GM12892 (cell line): ENCODE data around the gene SDF4.

Source experiments
- DNase-seq: peaks from one replicate; pipeline ENCODE4 v3.0.0; 2011; ENCODE audit not compliant: insufficient read length
- FAIRE-seq: peaks from 2 replicates; lab custom pipeline; 2011; peaks lifted over from hg19 to GRCh38; lab: Jason Lieb, UNC
- POLR2A ChIP-seq: IDR thresholded peaks from 2 replicates; pipeline ENCODE4 v1.6.1; 2011; ENCODE audit warnings: low read depth, low read length, control low read depth
- POLR2AphosphoS5 ChIP-seq: IDR thresholded peaks from 2 replicates; pipeline ENCODE4 v1.6.1; 2011; ENCODE audit warnings: low read depth, low read length, control low read depth
- TAF1 ChIP-seq: IDR thresholded peaks from 2 replicates; pipeline ENCODE4 v1.6.1; 2011; ENCODE audit warnings: low read depth, mild to moderate bottlenecking, control low read depth, low read length, borderline replicate concordance

SDF4 gene

GRCh38 chr1:1239227-1239613 lies 7.4 kb upstream of the SDF4 start:
- no peak for FAIRE-seq

DNA sequence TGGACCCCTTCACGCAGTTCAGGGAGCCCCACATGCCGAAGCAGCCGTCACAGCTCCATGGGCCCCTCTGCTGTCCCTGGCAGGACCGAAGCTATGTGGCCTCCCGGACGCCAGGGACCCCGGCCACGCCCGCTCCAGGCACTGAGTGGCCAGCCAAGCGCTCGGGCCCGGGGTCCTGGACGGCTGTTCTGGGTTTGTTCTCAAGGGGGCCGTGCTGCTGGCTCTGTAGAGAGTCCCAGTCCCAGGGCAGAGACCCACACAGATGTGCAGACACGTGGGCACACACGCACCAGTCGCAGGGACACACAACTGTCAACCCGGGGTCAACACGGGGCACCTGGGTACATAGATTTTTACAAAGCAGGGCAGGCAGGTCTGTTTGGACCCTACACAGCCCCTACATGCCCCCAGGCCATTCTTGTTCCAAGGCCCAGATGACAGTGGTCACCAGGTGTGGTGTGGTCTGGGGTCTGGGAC lies 6.9 kb upstream of the SDF4 start:
- DNase-seq (no peak), FAIRE-seq (no peak)
- no peak for TF ChIP-seq POLR2A
- no peak for TF ChIP-seq TAF1
- no peak for TF ChIP-seq POLR2AphosphoS5

More at GRCh38 chr1:1239227-1239613, 7.4 kb upstream of the SDF4 start:
- DNase-seq, result no peak
- TF ChIP-seq POLR2A (no peak), POLR2AphosphoS5 (no peak), TAF1 (no peak)

DNA sequence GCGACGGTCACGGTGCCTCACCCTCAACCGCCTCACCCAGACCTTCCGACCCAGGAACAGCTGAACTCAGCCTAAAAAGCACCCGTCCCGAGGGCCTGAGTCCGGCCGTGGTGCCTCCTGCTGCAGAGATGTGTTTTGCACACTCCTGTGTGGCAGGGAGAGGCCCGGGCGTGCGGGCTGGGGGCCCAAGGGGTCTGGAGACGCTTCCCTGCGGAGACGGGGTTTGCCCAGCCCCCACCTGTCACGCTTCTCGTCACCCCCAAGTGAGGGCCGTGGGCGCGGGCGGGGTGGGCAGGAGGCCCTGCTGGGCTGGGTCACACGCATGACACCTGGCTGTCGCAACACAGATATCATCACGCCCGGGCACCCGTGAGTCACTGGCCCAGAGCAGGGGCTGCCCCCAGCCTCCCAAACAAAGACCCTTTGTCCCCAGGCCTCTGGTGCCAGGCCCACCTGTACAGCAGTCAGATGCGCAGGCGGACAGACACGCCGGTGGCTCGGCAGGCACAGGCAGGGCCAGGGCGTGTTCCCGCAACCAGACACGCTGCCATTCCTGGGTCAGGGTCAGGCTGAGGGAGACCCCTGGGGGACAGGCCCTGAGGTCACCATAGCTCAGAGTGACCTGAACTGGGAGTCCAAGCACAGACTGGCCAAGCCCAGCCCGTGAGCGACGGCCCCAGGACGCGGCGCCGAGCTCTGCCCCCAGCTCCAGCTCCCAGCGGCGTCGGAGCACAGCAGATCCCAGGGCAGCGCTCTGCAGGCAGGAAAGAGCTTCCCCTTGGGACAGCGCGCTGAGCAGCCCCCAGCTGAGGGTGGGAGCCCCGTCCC lies 6.3 kb upstream of the SDF4 start:
- no peak for TF ChIP-seq TAF1
- TF ChIP-seq POLR2A, result no peak
- TF ChIP-seq POLR2AphosphoS5, result no peak
- DNase-seq (no peak), FAIRE-seq (no peak)

- FAIRE-seq (no peak), DNase-seq (no peak)
- TF ChIP-seq POLR2A, result no peak
- no peak for TF ChIP-seq POLR2AphosphoS5
- TF ChIP-seq TAF1, result no peak
Observed at GRCh38 chr1:1236945-1237873, 5.4 kb upstream of the SDF4 start.

DNA sequence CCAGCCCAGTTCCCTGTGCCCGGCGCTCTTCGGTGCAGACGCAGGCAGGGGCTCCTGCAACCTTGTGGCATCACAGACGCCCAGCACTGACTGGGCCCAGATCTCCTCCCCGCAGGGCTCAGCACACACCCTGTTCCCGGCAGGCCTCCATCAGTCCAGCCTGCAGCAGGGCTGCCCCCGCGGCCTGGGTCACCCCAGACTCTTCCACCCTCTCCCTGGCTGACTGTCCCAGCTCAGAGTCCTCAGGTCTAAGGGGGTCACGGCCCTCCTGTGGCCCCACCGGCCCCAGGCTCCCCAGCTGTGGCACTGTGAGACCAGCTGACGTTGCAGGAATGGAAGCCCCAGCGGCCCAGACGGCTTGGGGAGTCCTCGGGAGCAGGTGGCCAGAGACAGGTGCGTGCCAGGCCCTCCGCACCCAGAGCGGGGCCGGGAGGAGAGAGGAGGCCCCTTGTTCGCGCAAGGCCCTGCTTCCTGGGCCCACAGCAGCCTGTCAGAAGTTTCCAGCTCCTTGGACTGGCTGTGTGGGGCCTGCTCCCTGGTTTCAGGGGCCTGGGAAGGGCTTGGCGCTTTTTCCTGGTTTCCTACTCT lies 4.5 kb upstream of the SDF4 start:
- DNase-seq (no peak), FAIRE-seq (no peak)
- TF ChIP-seq POLR2A (no peak), POLR2AphosphoS5 (no peak), TAF1 (no peak)

DNA sequence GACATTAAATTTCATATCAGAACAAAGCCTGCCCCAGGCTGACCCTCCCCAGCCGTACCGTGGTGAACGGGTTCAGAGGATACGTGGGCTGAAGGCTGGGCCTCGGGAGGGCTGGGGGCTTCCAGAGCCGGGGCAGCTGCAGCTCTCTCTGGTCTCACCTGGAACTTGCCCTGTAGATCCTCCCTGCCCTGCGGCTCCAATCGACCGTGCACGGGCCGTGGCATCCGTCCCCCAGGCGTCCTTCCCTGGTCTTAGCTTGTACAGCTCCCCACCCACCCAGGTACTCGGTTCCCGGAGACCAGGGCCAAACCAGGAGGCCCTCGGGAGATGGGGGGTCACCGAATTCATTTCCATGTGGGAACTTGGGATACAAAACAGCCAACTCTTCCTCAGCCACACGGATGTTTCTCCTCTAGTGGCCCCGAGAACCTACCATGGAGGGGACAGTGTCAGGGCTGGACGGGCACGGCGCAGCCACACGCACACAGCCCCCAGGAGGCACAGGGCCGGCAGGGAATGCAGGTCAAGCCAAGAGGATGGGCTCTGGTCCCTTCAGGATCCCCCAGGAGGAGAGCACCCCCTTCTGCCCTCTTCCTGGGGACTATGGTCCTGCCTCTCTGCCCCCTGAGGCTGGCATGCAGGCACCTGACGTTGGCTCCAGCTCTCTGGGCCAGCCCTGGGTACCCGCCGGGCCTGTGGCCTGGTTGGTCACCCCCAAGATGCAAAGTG lies 3.4 kb upstream of the SDF4 start:
- no peak for DNase-seq
- TF ChIP-seq POLR2AphosphoS5, result no peak
- TF ChIP-seq POLR2A, result no peak
- TF ChIP-seq TAF1, result no peak
- FAIRE-seq, result no peak

DNA sequence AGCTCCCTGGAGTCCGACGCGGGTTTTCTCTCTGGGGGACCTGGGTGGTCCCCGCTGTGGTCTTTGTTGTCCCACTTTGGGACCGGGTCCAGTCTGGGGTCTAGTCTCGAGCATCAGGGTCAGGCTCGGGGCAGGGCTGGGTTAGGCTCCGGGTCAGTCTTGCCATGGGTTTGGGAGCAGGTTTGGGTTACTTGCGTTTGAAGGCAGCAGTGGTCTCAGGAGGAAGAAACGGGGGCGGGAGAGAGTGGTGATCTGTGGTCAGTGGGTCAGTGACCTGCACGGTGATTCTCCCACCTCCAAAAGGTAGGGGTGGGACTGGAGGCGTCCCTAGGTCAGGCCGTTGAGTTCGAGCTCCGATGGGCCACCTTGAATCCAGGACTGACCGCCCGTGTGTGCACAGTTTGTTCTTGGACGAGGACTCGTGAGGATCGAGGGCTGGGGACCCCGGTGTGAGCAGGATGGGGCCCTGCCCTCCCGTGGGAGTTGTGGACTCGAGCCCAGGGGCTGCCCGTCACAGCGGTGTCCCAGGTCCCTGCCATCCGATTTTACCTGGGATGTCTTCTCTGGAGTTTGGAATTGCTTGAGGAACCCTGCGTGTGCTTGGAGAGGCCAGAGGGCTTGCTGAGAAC lies 2.5 kb upstream of the SDF4 start:
- no peak for DNase-seq
- no peak for FAIRE-seq
- TF ChIP-seq POLR2A (no peak), POLR2AphosphoS5 (no peak), TAF1 (no peak)

DNA sequence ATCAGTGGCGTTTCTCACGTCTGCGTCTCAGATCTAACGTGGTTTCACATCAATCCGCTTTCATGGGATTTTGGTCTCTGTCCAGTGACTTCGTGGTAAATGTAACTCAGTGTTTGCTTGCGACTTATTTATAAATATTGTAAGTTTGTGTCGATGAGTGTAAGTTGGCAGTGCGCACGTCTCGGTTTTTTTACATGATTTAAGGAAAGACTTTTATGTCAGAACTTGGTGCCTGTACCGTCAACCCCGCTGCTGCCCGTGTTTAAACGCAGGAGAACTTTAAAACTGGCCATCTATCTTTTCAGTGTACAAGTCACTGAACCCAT lies 1.7 kb upstream of the SDF4 start:
- no peak for FAIRE-seq
- no peak for DNase-seq
- TF ChIP-seq POLR2AphosphoS5 (no peak), TAF1 (no peak), POLR2A (no peak)

DNA sequence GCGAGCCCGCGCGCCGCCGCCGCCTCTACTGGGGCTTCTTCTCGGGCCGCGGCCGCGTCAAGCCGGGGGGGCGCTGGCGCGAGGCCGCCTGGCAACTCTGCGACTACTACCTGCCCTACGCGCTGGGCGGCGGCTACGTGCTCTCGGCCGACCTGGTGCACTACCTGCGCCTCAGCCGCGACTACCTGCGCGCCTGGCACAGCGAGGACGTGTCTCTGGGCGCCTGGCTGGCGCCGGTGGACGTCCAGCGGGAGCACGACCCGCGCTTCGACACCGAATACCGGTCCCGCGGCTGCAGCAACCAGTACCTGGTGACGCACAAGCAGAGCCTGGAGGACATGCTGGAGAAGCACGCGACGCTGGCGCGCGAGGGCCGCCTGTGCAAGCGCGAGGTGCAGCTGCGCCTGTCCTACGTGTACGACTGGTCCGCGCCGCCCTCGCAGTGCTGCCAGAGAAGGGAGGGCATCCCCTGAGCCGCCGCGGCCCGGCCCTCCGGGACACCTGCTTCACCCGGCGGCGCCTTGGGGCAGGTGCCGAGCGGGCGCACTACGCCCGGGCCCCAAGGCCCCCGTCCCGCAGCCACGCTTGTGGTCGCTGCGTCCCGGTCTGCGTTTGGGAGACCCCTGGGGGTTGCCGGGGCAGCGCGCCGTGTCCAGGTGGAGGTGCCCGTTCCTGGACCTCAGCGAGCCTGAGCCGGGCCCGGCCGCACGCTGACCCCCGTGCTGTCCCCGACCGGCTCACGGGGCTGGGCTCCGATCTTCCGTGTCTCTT lies 1.2 kb upstream of the SDF4 start:
- TF ChIP-seq POLR2A, result no peak
- no peak for FAIRE-seq
- DNase-seq, result no peak

DNA sequence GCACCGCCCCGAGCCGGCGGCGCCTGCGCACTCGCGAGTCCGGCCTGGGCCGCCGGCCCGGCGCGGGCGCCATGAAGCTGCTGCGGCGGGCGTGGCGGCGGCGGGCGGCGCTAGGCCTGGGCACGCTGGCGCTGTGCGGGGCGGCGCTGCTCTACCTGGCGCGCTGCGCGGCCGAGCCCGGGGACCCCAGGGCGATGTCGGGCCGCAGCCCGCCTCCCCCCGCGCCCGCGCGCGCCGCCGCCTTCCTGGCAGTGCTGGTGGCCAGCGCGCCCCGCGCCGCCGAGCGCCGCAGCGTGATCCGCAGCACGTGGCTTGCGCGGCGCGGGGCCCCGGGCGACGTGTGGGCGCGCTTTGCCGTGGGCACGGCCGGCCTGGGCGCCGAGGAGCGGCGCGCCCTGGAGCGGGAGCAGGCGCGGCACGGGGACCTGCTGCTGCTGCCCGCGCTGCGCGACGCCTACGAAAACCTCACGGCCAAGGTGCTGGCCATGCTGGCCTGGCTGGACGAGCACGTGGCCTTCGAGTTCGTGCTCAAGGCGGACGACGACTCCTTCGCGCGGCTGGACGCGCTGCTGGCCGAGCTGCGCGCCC lies 501 bp upstream of the SDF4 start, which contains the start of gene B3GALT6:
Gene B3GALT6 (plus strand): TSS at position 30 of the 588 bp plus-strand sequence. CDS start 42 bp downstream, at position 72.
- TF ChIP-seq POLR2AphosphoS5 (no peak), POLR2A (peak; percentile 57; the same call in 1 of the 2 replicates), TAF1 (no peak)
- DNase-seq (no peak), FAIRE-seq (no peak)
